ENCODE results near the gene TAF10.

DNA sequence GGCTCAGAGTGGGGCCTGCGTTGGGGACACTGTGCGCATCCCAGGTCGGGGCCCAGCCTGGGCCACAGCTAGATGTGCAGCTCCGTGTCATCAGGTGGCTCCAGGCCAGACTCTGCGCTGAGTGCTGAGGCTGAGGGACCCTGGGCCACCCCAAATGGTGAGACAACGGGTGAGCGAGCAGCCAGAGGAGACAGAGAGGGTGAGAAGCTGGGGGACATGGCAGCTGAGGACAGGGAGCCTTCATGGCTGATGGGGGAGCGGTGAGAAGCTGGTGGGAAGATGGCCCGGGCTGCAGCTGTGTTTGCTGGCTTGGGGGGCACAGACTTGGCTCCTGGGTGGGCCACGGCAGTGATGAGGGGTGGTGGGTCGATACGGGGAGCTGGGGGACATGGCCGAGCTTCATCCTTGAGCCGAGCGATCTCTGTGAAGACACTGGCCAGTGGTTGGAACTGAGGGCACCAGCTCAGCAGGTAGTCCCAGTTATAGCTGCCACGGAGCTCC, 9.7 kb upstream of the TAF10 start:
- TF ChIP-seq POLR2A (IDR thresholded peaks at IDR 0.05) (no peak), EP300 (IDR thresholded peaks at IDR 0.05) (no peak)
